Measurements from ENCODE around the gene BTBD3.

The BTBD3 gene

GRCh38 chr20:11901127-11901526, 16.6 kb upstream of the BTBD3 start:
- TF ChIP-seq CTCF (IDR thresholded peaks at IDR 0.05): no peak
- H3K4me3 ChIP-seq: no peak overlapping the region
- H3K27ac ChIP-seq: no peak overlapping the region
- no peak for DNase-seq (ENCODE audit: low spot score)

DNA sequence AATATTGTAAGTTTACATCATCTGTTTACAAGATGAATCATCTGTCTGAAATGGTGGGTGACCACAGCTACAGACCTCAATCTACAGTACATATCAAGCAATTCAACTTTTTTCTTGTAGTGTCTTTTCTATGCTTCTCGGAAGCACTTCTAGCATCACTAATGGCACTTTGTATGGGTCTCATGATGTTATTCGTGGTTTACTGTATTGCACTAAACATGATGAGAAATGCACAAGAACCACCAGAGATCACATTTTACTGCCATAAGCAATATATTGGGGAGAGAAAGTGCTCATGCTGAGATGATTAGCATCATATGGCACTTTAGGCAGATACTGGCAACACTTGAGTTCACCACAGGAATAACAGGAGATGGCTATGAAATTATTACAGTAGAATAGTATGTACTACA, 15.4 kb upstream of the BTBD3 start:
- Histone ChIP-seq H3K27ac (no peak overlapping the region), H3K4me3 (no peak overlapping the region)
- DNase-seq (ENCODE audit: low spot score): no peak
- no peak for TF ChIP-seq CTCF (IDR thresholded peaks at IDR 0.05)

GRCh38 chr20:11905460-11906179, 12.1 kb upstream of the BTBD3 start:
- TF ChIP-seq CTCF (IDR thresholded peaks at IDR 0.05): no peak
- H3K4me3 ChIP-seq: no peak overlapping the region
- H3K27ac ChIP-seq: no peak overlapping the region
- DNase-seq (ENCODE audit: low spot score): no peak

GRCh38 chr20:11906626-11907480, 10.8 kb upstream of the BTBD3 start:
- DNase-seq (ENCODE audit: low spot score): no peak
- TF ChIP-seq CTCF (IDR thresholded peaks at IDR 0.05): no peak
- Histone ChIP-seq H3K27ac (no peak overlapping the region), H3K4me3 (no peak overlapping the region)

- no peak for TF ChIP-seq CTCF (IDR thresholded peaks at IDR 0.05)
- no peak for DNase-seq (ENCODE audit: low spot score)
- Histone ChIP-seq H3K27ac (no peak overlapping the region), H3K4me3 (no peak overlapping the region)
Measured at GRCh38 chr20:11907621-11908020, 10.1 kb upstream of the BTBD3 start.

GRCh38 chr20:11912013-11912658, 5.6 kb upstream of the BTBD3 start:
- Histone ChIP-seq H3K27ac (no peak overlapping the region), H3K4me3 (no peak overlapping the region)
- no peak for DNase-seq (ENCODE audit: low spot score)
- TF ChIP-seq CTCF (IDR thresholded peaks at IDR 0.05): no peak

Data from coronary artery (tissue), 2 donors.